Activated CD4-positive, alpha-beta T cell treated with anti-CD3 and anti-CD28 coated beads, Interleukin-2, amount 50 U/mL, for 24 hours (primary cell): Measurements from ENCODE around the gene ALPP.
"Not testable (repeated sequence)": the region's sequence is repeated elsewhere in the genome, so short reads cannot be mapped to it uniquely, and the experiment has no call there.

Experiments
- DNase-seq, 2 donors: peaks; one replicate each; pipeline ENCODE4 v3.0.0-alpha.2; 2020; ENCODE audit warnings: low read depth in 1 of 2, low spot score in 1 of 2

The ALPP gene

GRCh38 chr2:232363784-232364615 lies 14.6 kb upstream of the ALPP start:
- DNase-seq, result no peak

GRCh38 chr2:232364806-232365594 lies 13.6 kb upstream of the ALPP start:
- not testable (repeated sequence) for DNase-seq

GRCh38 chr2:232365621-232366321 lies 12.8 kb upstream of the ALPP start:
- no peak for DNase-seq

GRCh38 chr2:232366461-232366860 lies 12.1 kb upstream of the ALPP start:
- not testable (repeated sequence) for DNase-seq

- DNase-seq, result no peak
These were observed 11.5 kb upstream of the ALPP start for GRCh38 chr2:232367016-232367415.

- no peak for DNase-seq
These were observed 10.8 kb upstream of the ALPP start for GRCh38 chr2:232367591-232368233.

GRCh38 chr2:232368311-232368731 lies 10.2 kb upstream of the ALPP start:
- DNase-seq, result no peak

- no peak for DNase-seq
These were observed 9.2 kb upstream of the ALPP start for GRCh38 chr2:232369126-232369951.

GRCh38 chr2:232370007-232370406 lies 8.5 kb upstream of the ALPP start:
- not testable (repeated sequence) for DNase-seq

- no peak for DNase-seq
These were observed 6.0 kb upstream of the ALPP start for GRCh38 chr2:232372231-232373208.

GRCh38 chr2:232374356-232374755 lies 4.2 kb upstream of the ALPP start:
- DNase-seq, result no peak

- DNase-seq, result no peak
These were observed 3.4 kb upstream of the ALPP start for GRCh38 chr2:232375164-232375563.

- DNase-seq, result no peak
These were observed 2.3 kb upstream of the ALPP start for GRCh38 chr2:232376260-232376659.

- DNase-seq, result no peak
These were observed 1.8 kb upstream of the ALPP start for GRCh38 chr2:232376713-232377112.

- DNase-seq, result no peak
These were observed 1.2 kb upstream of the ALPP start for GRCh38 chr2:232377319-232377718.

- DNase-seq, result no peak
These were observed 463 bp upstream of the ALPP start for GRCh38 chr2:232377841-232378734.

- not testable (repeated sequence) for DNase-seq
These were observed 1.3 kb downstream of the ALPP start for GRCh38 chr2:232379610-232380590.
